ENCODE measurements around the gene CMTM1.
"Not testable (repeated sequence)": the region's sequence is repeated elsewhere in the genome, so short reads cannot be mapped to it uniquely, and the experiment has no call there.

DNA sequence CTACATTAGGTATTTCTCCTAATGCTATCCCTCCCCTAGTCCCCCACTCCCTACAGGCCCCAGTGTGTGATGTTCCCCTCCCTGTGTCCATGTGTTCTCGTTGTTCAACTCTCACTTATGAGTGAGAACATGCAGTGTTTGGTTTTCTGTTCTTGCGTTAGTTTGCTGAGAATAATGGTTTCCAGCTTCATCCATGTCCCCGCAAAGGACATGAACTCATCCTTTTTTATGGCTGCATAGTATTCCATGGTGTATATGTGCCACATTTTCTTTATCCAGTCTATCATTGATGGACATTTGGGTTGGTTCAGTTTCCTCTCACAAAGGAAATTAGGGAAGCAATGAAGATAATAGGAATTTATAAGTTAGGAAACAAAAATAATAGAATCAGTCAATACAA is 1.0 kb downstream of the CMTM1 start:
- TF ChIP-seq, protein P1, sequence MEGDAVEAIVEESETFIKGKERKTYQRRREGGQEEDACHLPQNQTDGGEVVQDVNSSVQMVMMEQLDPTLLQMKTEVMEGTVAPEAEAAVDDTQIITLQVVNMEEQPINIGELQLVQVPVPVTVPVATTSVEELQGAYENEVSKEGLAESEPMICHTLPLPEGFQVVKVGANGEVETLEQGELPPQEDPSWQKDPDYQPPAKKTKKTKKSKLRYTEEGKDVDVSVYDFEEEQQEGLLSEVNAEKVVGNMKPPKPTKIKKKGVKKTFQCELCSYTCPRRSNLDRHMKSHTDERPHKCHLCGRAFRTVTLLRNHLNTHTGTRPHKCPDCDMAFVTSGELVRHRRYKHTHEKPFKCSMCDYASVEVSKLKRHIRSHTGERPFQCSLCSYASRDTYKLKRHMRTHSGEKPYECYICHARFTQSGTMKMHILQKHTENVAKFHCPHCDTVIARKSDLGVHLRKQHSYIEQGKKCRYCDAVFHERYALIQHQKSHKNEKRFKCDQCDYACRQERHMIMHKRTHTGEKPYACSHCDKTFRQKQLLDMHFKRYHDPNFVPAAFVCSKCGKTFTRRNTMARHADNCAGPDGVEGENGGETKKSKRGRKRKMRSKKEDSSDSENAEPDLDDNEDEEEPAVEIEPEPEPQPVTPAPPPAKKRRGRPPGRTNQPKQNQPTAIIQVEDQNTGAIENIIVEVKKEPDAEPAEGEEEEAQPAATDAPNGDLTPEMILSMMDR (IDR thresholded peaks at IDR 0.05) = not testable (repeated sequence)
- not testable (repeated sequence) for TF ChIP-seq ZFX (IDR thresholded peaks at IDR 0.05; ENCODE audit: borderline replicate concordance)
